C4-2B (cell line): ENCODE results near the gene ITGB4.

ENCODE experiments used
- H3K27ac ChIP-seq: fragments of 450-650 bp; 2 replicates; pipeline ENCODE4 v1.5.1; 2017
- ZFX ChIP-seq: fragments of 450-650 bp; IDR thresholded peaks from 2 replicates; pipeline ENCODE4 v1.6.1; 2017
- TF ChIP-seq, protein P1 (sequence below): fragments of 450-650 bp; conservative IDR thresholded peaks from 2 replicates; pipeline ENCODE4 v1.5.1; 2017; ENCODE audit warnings: mild to moderate bottlenecking

Gene ITGB4

DNA sequence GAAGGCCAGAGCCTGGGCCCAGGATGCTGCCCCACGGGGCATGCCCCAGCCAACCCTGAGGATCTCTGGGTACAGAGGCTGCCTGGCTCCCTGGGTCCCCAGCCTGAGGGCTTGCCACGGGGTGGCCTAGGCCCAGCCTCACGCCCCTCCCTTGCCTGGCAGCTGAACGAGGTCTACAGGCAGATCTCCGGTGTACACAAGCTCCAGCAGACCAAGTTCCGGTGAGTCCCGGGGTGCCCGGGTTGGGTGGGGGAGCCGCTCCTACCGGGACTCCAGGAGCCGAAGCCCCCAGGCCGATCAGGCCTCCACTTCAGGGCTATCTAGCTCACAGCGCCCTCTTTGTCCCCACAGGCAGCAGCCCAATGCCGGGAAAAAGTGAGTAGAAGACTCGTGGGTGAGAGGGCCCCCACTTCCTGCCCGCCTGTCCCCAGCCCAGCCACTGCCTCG lies 19.4 kb downstream of the ITGB4 start:
- TF ChIP-seq ZFX, result no peak
- TF ChIP-seq, protein P1, sequence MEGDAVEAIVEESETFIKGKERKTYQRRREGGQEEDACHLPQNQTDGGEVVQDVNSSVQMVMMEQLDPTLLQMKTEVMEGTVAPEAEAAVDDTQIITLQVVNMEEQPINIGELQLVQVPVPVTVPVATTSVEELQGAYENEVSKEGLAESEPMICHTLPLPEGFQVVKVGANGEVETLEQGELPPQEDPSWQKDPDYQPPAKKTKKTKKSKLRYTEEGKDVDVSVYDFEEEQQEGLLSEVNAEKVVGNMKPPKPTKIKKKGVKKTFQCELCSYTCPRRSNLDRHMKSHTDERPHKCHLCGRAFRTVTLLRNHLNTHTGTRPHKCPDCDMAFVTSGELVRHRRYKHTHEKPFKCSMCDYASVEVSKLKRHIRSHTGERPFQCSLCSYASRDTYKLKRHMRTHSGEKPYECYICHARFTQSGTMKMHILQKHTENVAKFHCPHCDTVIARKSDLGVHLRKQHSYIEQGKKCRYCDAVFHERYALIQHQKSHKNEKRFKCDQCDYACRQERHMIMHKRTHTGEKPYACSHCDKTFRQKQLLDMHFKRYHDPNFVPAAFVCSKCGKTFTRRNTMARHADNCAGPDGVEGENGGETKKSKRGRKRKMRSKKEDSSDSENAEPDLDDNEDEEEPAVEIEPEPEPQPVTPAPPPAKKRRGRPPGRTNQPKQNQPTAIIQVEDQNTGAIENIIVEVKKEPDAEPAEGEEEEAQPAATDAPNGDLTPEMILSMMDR, result no peak
- H3K27ac ChIP-seq, result no peak overlapping the region

DNA sequence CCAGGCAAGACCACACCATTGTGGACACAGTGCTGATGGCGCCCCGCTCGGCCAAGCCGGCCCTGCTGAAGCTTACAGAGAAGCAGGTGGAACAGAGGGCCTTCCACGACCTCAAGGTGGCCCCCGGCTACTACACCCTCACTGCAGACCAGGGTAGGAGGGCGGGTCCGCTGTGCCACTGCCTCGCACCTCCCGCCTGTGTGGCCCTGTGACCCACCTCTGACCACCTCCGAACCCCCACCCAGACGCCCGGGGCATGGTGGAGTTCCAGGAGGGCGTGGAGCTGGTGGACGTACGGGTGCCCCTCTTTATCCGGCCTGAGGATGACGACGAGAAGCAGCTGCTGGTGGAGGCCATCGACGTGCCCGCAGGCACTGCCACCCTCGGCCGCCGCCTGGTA lies 21.1 kb downstream of the ITGB4 start:
- no peak overlapping the region for H3K27ac ChIP-seq
- TF ChIP-seq, protein P1, result no peak
- no peak for TF ChIP-seq ZFX

DNA sequence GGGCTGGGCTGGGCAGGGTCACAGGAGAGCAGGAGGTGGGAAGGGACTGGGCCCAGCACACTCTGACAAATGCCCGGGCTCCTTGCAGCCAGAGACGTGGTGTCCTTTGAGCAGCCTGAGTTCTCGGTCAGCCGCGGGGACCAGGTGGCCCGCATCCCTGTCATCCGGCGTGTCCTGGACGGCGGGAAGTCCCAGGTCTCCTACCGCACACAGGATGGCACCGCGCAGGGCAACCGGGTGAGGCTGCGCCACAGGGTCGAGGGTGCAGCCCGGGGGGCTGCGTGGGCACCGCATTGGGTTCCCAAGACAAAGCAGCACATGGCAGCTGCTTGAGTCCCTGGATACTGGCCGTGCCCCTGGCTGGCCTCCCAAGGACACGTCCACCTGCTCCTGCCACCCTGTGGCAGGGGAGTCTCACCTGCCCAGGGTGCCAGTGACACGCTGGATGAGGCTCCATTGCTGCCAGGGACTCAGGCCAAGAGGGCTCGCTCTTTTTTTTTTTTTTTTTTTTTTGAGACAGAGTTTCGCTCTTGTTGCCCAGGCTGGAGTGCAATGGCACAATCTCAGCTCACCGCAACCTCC lies 22.5 kb downstream of the ITGB4 start:
- H3K27ac ChIP-seq, result no peak overlapping the region
- TF ChIP-seq ZFX, result no peak
- TF ChIP-seq, protein P1, result no peak

DNA sequence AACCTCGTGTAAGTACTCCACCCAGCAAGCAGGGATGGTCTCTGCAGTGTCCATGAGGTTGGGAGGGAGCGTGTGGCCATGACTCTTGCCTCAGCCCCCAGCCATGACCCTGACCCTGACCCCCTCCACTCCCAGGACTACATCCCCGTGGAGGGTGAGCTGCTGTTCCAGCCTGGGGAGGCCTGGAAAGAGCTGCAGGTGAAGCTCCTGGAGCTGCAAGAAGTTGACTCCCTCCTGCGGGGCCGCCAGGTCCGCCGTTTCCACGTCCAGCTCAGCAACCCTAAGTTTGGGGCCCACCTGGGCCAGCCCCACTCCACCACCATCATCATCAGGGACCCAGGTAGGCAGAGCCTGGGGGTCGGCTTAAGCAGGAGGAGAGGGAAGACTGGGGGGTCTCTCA lies 27.4 kb downstream of the ITGB4 start:
- no peak overlapping the region for H3K27ac ChIP-seq
- TF ChIP-seq, protein P1, result no peak
- TF ChIP-seq ZFX, result no peak

DNA sequence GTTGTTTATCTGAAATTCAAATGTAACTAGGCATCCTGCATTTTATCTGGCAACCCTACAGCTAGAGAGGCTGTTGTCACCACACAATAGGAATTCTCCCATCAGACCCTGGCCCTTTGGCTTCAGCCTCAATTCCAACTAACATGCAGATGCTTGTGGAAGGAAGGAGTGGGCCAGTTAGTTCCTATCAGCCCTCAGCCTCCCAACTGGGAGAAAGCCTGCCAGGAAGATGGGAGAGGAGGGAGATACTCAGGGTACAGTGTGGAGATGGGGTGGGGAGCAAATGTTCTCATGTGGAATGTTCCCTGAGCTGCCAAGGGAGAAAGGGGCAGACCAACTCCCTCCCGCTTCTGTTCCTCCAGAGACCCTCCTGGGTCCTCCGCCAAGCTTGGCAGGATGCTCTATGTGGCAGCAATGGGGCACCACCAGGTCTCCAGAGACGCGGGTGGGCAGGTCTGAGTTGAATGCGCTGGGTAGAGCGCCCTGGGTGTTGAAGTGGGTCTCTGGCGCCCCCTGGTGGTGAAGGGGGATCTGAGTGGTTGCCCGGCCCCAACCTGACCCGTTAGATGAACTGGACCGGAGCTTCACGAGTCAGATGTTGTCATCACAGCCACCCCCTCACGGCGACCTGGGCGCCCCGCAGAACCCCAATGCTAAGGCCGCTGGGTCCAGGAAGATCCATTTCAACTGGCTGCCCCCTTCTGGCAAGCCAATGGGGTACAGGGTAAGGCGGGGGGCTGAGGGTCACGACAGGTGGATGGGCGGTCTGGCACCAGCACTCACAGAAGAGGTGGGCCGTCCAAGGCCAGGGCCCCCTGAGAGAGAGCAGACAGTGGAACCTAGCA lies 28.5 kb downstream of the ITGB4 start:
- H3K27ac ChIP-seq, result no peak overlapping the region
- TF ChIP-seq, protein P1, result peak; percentile 97
- no peak for TF ChIP-seq ZFX

DNA sequence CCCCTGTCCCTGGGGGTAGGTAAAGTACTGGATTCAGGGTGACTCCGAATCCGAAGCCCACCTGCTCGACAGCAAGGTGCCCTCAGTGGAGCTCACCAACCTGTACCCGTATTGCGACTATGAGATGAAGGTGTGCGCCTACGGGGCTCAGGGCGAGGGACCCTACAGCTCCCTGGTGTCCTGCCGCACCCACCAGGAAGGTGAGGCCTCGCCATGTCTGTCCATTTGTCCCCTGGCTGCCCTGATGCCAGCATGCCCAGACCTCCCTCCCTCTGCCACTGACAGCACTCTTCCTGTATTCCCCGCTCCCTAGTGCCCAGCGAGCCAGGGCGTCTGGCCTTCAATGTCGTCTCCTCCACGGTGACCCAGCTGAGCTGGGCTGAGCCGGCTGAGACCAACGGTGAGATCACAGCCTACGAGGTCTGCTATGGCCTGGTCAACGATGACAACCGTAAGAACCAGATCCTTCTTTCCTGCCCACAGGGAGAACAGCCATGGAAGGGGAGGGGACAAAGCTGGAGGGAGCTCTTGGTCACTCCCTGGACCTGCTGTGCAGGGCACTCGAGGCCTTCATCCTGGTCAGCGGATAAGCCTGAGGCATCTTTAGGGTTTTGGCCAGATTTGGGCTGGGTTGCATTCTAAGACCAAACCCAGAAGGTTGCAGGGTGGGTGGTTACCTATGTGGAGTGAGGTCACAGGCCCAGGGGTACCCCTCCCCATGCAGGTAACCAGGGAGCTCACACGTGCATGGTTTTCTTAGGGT lies 29.6 kb downstream of the ITGB4 start:
- TF ChIP-seq ZFX, result no peak
- TF ChIP-seq, protein P1, result no peak
- H3K27ac ChIP-seq, result no peak overlapping the region
